Measurements from ENCODE around the gene PHRF1. TPM values are rescaled to one million over a fixed set of nuclear protein-coding genes. Genes with fewer than 3 reads are reported as not detected.

PHRF1 gene, protein sequence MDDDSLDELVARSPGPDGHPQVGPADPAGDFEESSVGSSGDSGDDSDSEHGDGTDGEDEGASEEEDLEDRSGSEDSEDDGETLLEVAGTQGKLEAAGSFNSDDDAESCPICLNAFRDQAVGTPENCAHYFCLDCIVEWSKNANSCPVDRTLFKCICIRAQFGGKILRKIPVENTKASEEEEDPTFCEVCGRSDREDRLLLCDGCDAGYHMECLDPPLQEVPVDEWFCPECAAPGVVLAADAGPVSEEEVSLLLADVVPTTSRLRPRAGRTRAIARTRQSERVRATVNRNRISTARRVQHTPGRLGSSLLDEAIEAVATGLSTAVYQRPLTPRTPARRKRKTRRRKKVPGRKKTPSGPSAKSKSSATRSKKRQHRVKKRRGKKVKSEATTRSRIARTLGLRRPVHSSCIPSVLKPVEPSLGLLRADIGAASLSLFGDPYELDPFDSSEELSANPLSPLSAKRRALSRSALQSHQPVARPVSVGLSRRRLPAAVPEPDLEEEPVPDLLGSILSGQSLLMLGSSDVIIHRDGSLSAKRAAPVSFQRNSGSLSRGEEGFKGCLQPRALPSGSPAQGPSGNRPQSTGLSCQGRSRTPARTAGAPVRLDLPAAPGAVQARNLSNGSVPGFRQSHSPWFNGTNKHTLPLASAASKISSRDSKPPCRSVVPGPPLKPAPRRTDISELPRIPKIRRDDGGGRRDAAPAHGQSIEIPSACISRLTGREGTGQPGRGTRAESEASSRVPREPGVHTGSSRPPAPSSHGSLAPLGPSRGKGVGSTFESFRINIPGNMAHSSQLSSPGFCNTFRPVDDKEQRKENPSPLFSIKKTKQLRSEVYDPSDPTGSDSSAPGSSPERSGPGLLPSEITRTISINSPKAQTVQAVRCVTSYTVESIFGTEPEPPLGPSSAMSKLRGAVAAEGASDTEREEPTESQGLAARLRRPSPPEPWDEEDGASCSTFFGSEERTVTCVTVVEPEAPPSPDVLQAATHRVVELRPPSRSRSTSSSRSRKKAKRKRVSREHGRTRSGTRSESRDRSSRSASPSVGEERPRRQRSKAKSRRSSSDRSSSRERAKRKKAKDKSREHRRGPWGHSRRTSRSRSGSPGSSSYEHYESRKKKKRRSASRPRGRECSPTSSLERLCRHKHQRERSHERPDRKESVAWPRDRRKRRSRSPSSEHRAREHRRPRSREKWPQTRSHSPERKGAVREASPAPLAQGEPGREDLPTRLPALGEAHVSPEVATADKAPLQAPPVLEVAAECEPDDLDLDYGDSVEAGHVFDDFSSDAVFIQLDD (N-terminal part only)
- total RNA-seq (2022) = 29.9 and 31.8 TPM in 2 replicates
- percentile 70 among the genes with signal in this experiment for Bru-seq, nascent RNA
- percentile 78 among the genes with signal in this experiment for BruChase-seq, experiment 1, labeled RNA remaining after a 6-hour chase
- BruChase-seq, experiment 2, labeled RNA remaining after a 2-hour chase = percentile 73 among the genes with signal in this experiment
- long read RNA-seq, full-length matches to known transcripts = 21 of 74 reads
- long read RNA-seq, partial matches to known transcripts = 36 of 74 reads
- long read RNA-seq, other reads (novel, unspliced or antisense) = 17 of 74 reads

DNA sequence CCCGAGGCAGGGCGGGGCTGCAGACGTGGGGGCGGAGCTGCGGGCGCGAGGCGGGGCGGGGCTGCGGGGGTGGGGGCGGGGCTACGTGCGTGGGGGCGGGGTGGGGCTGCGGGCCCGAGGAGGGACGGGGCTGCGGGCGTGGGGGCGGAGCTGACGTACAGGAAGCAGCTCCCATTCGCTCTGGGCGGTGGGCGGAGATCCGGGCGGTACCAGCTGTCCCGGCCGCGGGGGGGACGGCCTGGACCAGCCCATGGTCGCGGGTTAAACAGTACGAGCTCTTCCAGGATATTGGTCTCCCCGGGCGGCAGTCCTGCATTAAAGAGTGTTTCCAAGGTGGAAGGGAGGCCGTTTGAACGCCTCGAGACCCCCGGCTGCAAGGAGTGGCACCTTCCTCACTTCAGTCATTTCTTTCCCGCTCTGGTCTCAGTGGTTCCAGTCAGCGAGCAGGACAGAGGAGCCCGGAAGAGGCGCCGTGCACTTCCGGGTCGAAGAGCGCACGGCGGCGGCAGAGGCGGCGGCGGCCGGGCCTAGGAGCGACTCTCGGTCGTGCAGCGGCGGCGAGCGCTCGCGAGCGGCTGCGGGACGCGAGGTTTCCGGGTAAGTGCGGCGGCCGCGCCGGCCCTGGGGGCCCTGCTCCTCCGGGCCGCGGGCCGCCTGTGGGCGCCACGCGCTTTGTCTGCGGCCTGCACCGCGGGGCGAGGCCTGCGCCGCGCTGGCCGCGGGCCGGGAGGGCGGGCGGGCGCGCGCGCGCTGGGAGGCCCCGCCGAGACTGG is at the start of gene PHRF1:
Gene PHRF1 (plus strand): TSS at position 475 of the 773 bp plus-strand sequence. CDS start 5,043 bp downstream, outside the sequence.
- peak; percentile 91 for DNase-seq (ENCODE audit: unreplicated experiment)
- TF ChIP-seq, protein P1, sequence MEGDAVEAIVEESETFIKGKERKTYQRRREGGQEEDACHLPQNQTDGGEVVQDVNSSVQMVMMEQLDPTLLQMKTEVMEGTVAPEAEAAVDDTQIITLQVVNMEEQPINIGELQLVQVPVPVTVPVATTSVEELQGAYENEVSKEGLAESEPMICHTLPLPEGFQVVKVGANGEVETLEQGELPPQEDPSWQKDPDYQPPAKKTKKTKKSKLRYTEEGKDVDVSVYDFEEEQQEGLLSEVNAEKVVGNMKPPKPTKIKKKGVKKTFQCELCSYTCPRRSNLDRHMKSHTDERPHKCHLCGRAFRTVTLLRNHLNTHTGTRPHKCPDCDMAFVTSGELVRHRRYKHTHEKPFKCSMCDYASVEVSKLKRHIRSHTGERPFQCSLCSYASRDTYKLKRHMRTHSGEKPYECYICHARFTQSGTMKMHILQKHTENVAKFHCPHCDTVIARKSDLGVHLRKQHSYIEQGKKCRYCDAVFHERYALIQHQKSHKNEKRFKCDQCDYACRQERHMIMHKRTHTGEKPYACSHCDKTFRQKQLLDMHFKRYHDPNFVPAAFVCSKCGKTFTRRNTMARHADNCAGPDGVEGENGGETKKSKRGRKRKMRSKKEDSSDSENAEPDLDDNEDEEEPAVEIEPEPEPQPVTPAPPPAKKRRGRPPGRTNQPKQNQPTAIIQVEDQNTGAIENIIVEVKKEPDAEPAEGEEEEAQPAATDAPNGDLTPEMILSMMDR (IDR thresholded peaks at IDR 0.05; ENCODE audit: unreplicated experiment) = no peak
- no TSS peak for BruUV-seq (replicated peaks)
- POLR2A ChIA-PET = interaction anchor here (0.6 to 2.1 kb wide), 28 partner anchors 8 to 771 kb away, joined by 3 to 22 read pairs (median 5); partner anchors contain the start of genes BET1L, DEAF1, HRAS and IRF7
- no peaks in the 10 kb centered on the region for H3K9me3 Mint-ChIP-seq (ENCODE audit: unreplicated experiment)
- H3K4me1 Mint-ChIP-seq (ENCODE audit: insufficient read depth, unreplicated experiment) = peaks cover 32% of the 10 kb centered on the region
- H3K27ac Mint-ChIP-seq (ENCODE audit: low read depth, unreplicated experiment) = peak within 1 kb of the TSS; percentile 93
- CTCF ChIA-PET = no interaction called here
- no peaks in the 10 kb centered on the region for H3K27me3 Mint-ChIP-seq (ENCODE audit: insufficient read depth, unreplicated experiment)
- H3K4me3 Mint-ChIP-seq (ENCODE audit: unreplicated experiment) = peak within 1 kb of the TSS; percentile 79
- H3K36me3 Mint-ChIP-seq (ENCODE audit: insufficient read depth, unreplicated experiment) = no peaks in the 10 kb centered on the region
- intact Hi-C loops (cut with micrococcal nuclease) = no loop called here

DNA sequence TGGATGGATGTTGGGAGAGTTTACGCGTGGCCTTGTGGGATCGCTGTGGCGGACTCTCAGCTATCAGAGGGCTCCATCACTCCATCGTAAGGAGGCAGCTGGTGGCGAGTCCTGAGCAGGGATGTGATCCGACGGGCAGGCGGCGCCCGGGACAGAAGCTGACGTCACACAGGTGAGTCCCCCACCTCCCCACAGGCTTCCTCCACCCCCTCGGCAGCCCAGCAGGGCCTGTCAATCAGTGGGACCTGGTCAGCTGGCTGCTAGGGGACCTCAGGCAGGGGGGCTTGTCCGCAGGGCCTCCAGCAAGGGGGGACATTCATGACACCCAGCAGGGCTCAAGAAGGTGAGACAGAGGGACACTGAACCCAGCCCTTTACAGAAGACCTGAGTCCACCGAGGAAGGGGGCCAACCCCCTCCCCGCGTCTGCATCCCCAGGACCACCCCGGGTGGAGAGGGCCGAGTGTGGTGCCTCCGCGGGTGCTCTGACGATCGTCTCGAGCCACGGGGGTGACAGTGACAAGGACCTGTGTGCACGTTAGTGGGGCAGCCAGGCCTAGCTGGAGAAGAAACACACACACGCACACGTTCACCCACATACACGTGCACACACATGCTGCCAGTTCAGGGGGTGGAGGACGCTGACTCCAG is 48.0 kb upstream of the PHRF1 start:
- Mint-ChIP-seq H3K27ac (ENCODE audit: low read depth, unreplicated experiment) (no peak overlapping the region), H3K4me3 (ENCODE audit: unreplicated experiment) (no peak overlapping the region), H3K27me3 (ENCODE audit: insufficient read depth, unreplicated experiment) (no peaks in the 10 kb centered on the region), H3K36me3 (ENCODE audit: insufficient read depth, unreplicated experiment) (peaks cover 29% of the 10 kb centered on the region), H3K4me1 (ENCODE audit: insufficient read depth, unreplicated experiment) (no peaks in the 10 kb centered on the region), H3K9me3 (ENCODE audit: unreplicated experiment) (no peaks in the 10 kb centered on the region)
- no TSS peak for BruUV-seq (replicated peaks)
- no peak for DNase-seq (ENCODE audit: unreplicated experiment)
- intact Hi-C loops (cut with micrococcal nuclease) = no loop called here
- ChIA-PET CTCF (interaction anchor here (0.6 to 1.5 kb wide), 4 partner anchors 9 to 254 kb away, joined by 3 read pairs; no protein-coding TSS in a partner anchor), POLR2A (interaction anchor here (0.6 kb wide), 1 partner anchor 11 kb away, joined by 4 read pairs; no protein-coding TSS in a partner anchor)
- TF ChIP-seq, protein P1 (IDR thresholded peaks at IDR 0.05; ENCODE audit: unreplicated experiment) = no peak

DNA sequence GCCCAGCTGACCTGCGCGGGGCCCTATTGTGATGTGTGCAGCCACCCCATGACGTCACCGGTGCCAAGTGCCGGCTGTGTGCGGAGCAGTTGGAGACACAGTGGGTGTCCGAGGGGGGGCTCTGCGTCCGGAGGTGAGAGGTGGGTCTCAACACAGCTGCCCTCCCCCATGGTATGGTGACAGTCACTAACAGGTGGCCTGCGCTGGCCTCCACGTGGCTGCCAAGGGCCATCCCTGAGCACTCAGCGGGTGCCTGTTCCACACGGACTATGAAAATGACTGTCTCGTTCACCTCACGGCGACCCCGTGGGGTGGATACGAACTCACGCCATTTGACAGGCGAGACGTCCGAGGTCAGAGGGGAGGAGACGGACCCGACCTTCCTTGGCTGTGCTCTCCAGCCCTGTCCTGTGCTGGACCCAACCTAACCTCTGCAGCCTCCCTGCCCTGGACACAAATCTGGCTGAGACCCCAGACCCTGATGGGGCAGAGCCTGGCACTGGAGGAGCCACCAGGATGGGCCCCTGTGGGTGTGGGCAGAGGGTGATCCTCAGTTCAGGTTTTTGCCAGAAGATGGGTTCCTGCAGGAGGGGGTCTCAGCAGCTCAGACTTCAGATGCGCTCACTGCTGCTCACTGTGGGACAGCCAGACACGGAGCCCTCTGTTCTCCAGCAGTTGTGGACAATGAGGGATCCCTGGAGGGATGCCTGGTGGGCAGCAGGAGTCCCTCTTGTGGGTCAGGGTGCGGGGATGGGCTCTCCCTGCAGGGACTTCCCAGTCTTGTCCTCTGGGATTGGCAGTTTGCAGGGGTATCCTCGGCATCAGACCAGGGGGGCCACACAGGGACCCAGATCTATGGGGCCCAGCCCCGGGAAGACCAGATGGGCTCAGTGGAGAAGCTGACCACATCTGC is 47.2 kb upstream of the PHRF1 start:
- BruUV-seq (replicated peaks) = no TSS peak
- intact Hi-C loops (cut with micrococcal nuclease) = no loop called here
- Mint-ChIP-seq H3K27ac (ENCODE audit: low read depth, unreplicated experiment) (no peak overlapping the region), H3K36me3 (ENCODE audit: insufficient read depth, unreplicated experiment) (peaks cover 37% of the 10 kb centered on the region), H3K4me1 (ENCODE audit: insufficient read depth, unreplicated experiment) (no peaks in the 10 kb centered on the region), H3K9me3 (ENCODE audit: unreplicated experiment) (no peaks in the 10 kb centered on the region), H3K27me3 (ENCODE audit: insufficient read depth, unreplicated experiment) (no peaks in the 10 kb centered on the region), H3K4me3 (ENCODE audit: unreplicated experiment) (no peak overlapping the region)
- TF ChIP-seq, protein P1 (IDR thresholded peaks at IDR 0.05; ENCODE audit: unreplicated experiment) = no peak
- ChIA-PET CTCF (interaction anchor here (0.6 to 1.5 kb wide), 2 partner anchors 10 to 81 kb away, joined by 3 read pairs; no protein-coding TSS in a partner anchor), POLR2A (no interaction called here)
- DNase-seq (ENCODE audit: unreplicated experiment) = no peak
